Neural cell (in vitro differentiated cells): ENCODE measurements around the gene PLCE1.

Experiments
- EP300 ChIP-seq: fragments of 450-650 bp; conservative IDR thresholded peaks from 2 replicates; pipeline ENCODE4 v1.6.1; 2014; ENCODE audit warnings: antibody characterized with exemption, mild to moderate bottlenecking, moderate library complexity; ENCODE audit not compliant: poor library complexity, severe bottlenecking
- EZH2 ChIP-seq: fragments of 200-600, 300-800 bp; shearing (Covaris generic), sonication (generic); IDR thresholded peaks from 2 replicates; pipeline ENCODE4 v1.6.1; 2014; ENCODE audit warnings: antibody characterized with exemption, low read length, borderline replicate concordance, mild to moderate bottlenecking; ENCODE audit not compliant: insufficient read depth, poor library complexity, severe bottlenecking
- TF ChIP-seq, protein P1 (sequence below): fragments of 450-650 bp; IDR thresholded peaks from 2 replicates; pipeline ENCODE4 v1.5.1; 2014; ENCODE audit warnings: antibody characterized with exemption, mild to moderate bottlenecking, moderate library complexity; ENCODE audit not compliant: poor library complexity, severe bottlenecking
- TF ChIP-seq, protein P2 (sequence below): IDR thresholded peaks from 2 replicates; pipeline ENCODE4 v1.6.1; 2012; ENCODE audit warnings: borderline replicate concordance

DNA sequence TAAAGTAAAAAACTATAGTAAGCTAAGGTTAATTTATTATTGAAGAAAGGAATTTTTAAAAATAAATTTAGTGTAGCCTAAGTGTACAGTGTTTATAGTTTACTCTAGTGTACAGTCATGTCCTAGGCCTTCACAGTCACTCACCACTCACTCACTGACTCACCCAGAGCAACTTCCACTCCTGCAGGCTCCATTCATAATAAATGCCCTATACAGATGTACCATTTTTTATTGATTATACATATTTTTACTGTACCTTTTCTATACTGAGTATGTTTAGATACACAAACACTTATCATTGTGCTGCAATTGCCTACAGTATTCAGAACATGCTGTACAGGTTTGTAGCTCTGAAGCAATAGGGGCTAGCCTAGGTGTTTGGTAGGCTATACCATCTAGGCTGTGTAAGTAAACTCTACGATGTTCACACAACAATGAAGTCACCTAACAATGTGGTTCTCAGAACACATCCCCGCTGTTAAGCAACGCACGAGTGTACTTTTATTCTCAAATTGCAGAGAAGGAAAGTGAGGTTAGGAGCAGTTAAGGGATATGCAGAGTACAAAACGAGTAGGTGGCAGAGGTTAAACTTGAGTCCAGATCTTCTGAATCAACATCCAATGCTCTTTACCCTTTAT, 38.9 kb upstream of the PLCE1 start:
- no peak for TF ChIP-seq EP300
- TF ChIP-seq, protein P1, sequence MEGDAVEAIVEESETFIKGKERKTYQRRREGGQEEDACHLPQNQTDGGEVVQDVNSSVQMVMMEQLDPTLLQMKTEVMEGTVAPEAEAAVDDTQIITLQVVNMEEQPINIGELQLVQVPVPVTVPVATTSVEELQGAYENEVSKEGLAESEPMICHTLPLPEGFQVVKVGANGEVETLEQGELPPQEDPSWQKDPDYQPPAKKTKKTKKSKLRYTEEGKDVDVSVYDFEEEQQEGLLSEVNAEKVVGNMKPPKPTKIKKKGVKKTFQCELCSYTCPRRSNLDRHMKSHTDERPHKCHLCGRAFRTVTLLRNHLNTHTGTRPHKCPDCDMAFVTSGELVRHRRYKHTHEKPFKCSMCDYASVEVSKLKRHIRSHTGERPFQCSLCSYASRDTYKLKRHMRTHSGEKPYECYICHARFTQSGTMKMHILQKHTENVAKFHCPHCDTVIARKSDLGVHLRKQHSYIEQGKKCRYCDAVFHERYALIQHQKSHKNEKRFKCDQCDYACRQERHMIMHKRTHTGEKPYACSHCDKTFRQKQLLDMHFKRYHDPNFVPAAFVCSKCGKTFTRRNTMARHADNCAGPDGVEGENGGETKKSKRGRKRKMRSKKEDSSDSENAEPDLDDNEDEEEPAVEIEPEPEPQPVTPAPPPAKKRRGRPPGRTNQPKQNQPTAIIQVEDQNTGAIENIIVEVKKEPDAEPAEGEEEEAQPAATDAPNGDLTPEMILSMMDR = no peak
- TF ChIP-seq EZH2 = no peak
- TF ChIP-seq, protein P2, sequence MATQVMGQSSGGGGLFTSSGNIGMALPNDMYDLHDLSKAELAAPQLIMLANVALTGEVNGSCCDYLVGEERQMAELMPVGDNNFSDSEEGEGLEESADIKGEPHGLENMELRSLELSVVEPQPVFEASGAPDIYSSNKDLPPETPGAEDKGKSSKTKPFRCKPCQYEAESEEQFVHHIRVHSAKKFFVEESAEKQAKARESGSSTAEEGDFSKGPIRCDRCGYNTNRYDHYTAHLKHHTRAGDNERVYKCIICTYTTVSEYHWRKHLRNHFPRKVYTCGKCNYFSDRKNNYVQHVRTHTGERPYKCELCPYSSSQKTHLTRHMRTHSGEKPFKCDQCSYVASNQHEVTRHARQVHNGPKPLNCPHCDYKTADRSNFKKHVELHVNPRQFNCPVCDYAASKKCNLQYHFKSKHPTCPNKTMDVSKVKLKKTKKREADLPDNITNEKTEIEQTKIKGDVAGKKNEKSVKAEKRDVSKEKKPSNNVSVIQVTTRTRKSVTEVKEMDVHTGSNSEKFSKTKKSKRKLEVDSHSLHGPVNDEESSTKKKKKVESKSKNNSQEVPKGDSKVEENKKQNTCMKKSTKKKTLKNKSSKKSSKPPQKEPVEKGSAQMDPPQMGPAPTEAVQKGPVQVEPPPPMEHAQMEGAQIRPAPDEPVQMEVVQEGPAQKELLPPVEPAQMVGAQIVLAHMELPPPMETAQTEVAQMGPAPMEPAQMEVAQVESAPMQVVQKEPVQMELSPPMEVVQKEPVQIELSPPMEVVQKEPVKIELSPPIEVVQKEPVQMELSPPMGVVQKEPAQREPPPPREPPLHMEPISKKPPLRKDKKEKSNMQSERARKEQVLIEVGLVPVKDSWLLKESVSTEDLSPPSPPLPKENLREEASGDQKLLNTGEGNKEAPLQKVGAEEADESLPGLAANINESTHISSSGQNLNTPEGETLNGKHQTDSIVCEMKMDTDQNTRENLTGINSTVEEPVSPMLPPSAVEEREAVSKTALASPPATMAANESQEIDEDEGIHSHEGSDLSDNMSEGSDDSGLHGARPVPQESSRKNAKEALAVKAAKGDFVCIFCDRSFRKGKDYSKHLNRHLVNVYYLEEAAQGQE = no peak
